OCI-LY1 (cell line): ENCODE results near the gene PTPRN2.
"Not testable (repeated sequence)": the region's sequence is repeated elsewhere in the genome, so short reads cannot be mapped to it uniquely, and the experiment has no call there.

Source experiments
- H2AFZ ChIP-seq: fragments of 200-600 bp; sonication (generic), shearing (Covaris generic); 2 replicates; pipeline ENCODE4 v1.6.0; 2014; ENCODE audit warnings: antibody characterized with exemption, mild to moderate bottlenecking, low read length
- H3F3A ChIP-seq: fragments of 200-600 bp; sonication (generic), shearing (Covaris generic); 2 replicates; pipeline ENCODE4 v1.6.0; 2014; ENCODE audit warnings: mild to moderate bottlenecking, antibody characterized with exemption, low read length, moderate library complexity; ENCODE audit not compliant: insufficient read depth
- H3K27ac ChIP-seq: fragments of 200-600 bp; sonication (generic); 2 replicates; pipeline ENCODE4 v1.5.1; 2014; ENCODE audit warnings: low read length, mixed run types, mild to moderate bottlenecking, low read depth; ENCODE audit not compliant: poor library complexity, severe bottlenecking
- H3K27me3 ChIP-seq: fragments of 200-600 bp; sonication (generic); 2 replicates; pipeline ENCODE4 v1.6.0; 2014; ENCODE audit warnings: antibody characterized with exemption, mild to moderate bottlenecking, low read length, moderate library complexity; ENCODE audit not compliant: insufficient read depth
- H3K36me3 ChIP-seq: fragments of 200-600 bp; sonication (generic); 2 replicates; pipeline ENCODE4 v1.6.1; 2014; ENCODE audit warnings: mild to moderate bottlenecking, antibody characterized with exemption, low read length, moderate library complexity, mixed read lengths; ENCODE audit not compliant: insufficient read depth
- H3K4me1 ChIP-seq: fragments of 200-600 bp; sonication (generic); 2 replicates; pipeline ENCODE4 v1.5.1; 2014; ENCODE audit warnings: mild to moderate bottlenecking, low read length, moderate library complexity; ENCODE audit not compliant: insufficient read depth, severe bottlenecking
- H3K4me2 ChIP-seq: fragments of 200-600 bp; sonication (generic), shearing (Covaris generic); 2 replicates; pipeline ENCODE4 v1.6.1; 2014; ENCODE audit warnings: low read length
- H3K4me3 ChIP-seq: fragments of 200-600 bp; sonication (generic); 2 replicates; pipeline ENCODE4 v1.5.1; 2014; ENCODE audit warnings: low read length, low read depth, mild to moderate bottlenecking, mixed read lengths; ENCODE audit not compliant: poor library complexity, severe bottlenecking
- H3K79me2 ChIP-seq: fragments of 200-600 bp; shearing (Covaris generic); 2 replicates; pipeline ENCODE4 v1.6.1; 2016; ENCODE audit warnings: mixed run types, low read length, mixed read lengths; ENCODE audit not compliant: insufficient read depth
- H3K9ac ChIP-seq: fragments of 200-600 bp; sonication (generic), shearing (Covaris generic); 2 replicates; pipeline ENCODE4 v1.6.1; 2014; ENCODE audit warnings: mild to moderate bottlenecking, low read length, mixed read lengths
- H3K9me2 ChIP-seq: fragments of 200-600 bp; sonication (generic), shearing (Covaris generic); 2 replicates; pipeline ENCODE4 v1.6.1; 2014; ENCODE audit warnings: low read depth, mild to moderate bottlenecking, low read length, mixed read lengths
- H3K9me3 ChIP-seq: fragments of 200-600 bp; shearing (Covaris generic); 2 replicates; pipeline ENCODE4 v1.6.1; 2014; ENCODE audit warnings: low read length, mixed read lengths
- H4K20me1 ChIP-seq: fragments of 200-600 bp; sonication (generic), shearing (Covaris generic); 2 replicates; pipeline ENCODE4 v1.6.0; 2016; ENCODE audit warnings: mild to moderate bottlenecking, low read length; ENCODE audit not compliant: insufficient read depth
- CTCF ChIP-seq: fragments of 200-600 bp; sonication (generic), shearing (Covaris generic); IDR thresholded peaks from 2 replicates; pipeline ENCODE4 v1.5.1; 2017; ENCODE audit warnings: mild to moderate bottlenecking, antibody characterized with exemption, low read length, moderate library complexity, mixed read lengths
- EZH2 ChIP-seq: fragments of 200-600 bp; sonication (generic), shearing (Covaris generic); IDR thresholded peaks from 2 replicates; pipeline ENCODE4 v1.8.0; 2017; ENCODE audit warnings: borderline replicate concordance, mixed run types, mild to moderate bottlenecking, antibody characterized with exemption, low read length, moderate library complexity, mixed read lengths

Gene PTPRN2

GRCh38 chr7:158460665-158461064 lies 127.0 kb downstream of the PTPRN2 start:
- H3K27ac ChIP-seq, result no peak overlapping the region
- H3K4me1 ChIP-seq, result no peaks in the 10 kb centered on the region
- H3K4me2 ChIP-seq, result no peak overlapping the region
- H3K27me3 ChIP-seq, result peaks cover 4% of the 10 kb centered on the region; the same call in 1 of the 2 replicates
- no peaks in the 10 kb centered on the region for H3K79me2 ChIP-seq
- H3K4me3 ChIP-seq, result no peak overlapping the region
- TF ChIP-seq EZH2, result no peak
- TF ChIP-seq CTCF, result no peak
- H3K9me2 ChIP-seq, result no peaks in the 10 kb centered on the region
- H3K36me3 ChIP-seq, result no peaks in the 10 kb centered on the region
- no peaks in the 10 kb centered on the region for H3F3A ChIP-seq
- no peaks in the 10 kb centered on the region for H4K20me1 ChIP-seq
- no peak overlapping the region for H2AFZ ChIP-seq
- no peak overlapping the region for H3K9ac ChIP-seq
- no peaks in the 10 kb centered on the region for H3K9me3 ChIP-seq

GRCh38 chr7:158458716-158459282 lies 128.8 kb downstream of the PTPRN2 start:
- Histone ChIP-seq H3K9me2 (no peaks in the 10 kb centered on the region), H3K4me2 (no peak overlapping the region), H3F3A (no peaks in the 10 kb centered on the region), H3K9me3 (no peaks in the 10 kb centered on the region), H3K9ac (no peak overlapping the region), H3K4me1 (no peaks in the 10 kb centered on the region), H3K4me3 (no peak overlapping the region), H2AFZ (no peak overlapping the region), H3K27ac (no peak overlapping the region), H4K20me1 (no peaks in the 10 kb centered on the region), H3K79me2 (no peaks in the 10 kb centered on the region), H3K36me3 (no peaks in the 10 kb centered on the region), H3K27me3 (peaks cover 4% of the 10 kb centered on the region; the same call in 1 of the 2 replicates)
- TF ChIP-seq EZH2 (no peak), CTCF (no peak)

- no peaks in the 10 kb centered on the region for H3K9me3 ChIP-seq
- H3K9me2 ChIP-seq, result no peaks in the 10 kb centered on the region
- H3K4me1 ChIP-seq, result no peaks in the 10 kb centered on the region
- H3K27me3 ChIP-seq, result peaks cover 4% of the 10 kb centered on the region; the same call in 1 of the 2 replicates
- no peak overlapping the region for H3K27ac ChIP-seq
- no peaks in the 10 kb centered on the region for H3F3A ChIP-seq
- no peaks in the 10 kb centered on the region for H4K20me1 ChIP-seq
- no peak for TF ChIP-seq EZH2
- TF ChIP-seq CTCF, result no peak
- H2AFZ ChIP-seq, result no peak overlapping the region
- H3K4me2 ChIP-seq, result no peak overlapping the region
- H3K79me2 ChIP-seq, result no peaks in the 10 kb centered on the region
- H3K36me3 ChIP-seq, result no peaks in the 10 kb centered on the region
- no peak overlapping the region for H3K9ac ChIP-seq
- no peak overlapping the region for H3K4me3 ChIP-seq
These were observed 129.5 kb downstream of the PTPRN2 start for GRCh38 chr7:158458096-158458495.

GRCh38 chr7:158457586-158457985 lies 130.0 kb downstream of the PTPRN2 start:
- H4K20me1 ChIP-seq, H3F3A ChIP-seq, H3K27me3 ChIP-seq, H3K27ac ChIP-seq, H2AFZ ChIP-seq, H3K4me3 ChIP-seq, H3K36me3 ChIP-seq, H3K4me1 ChIP-seq, H3K9ac ChIP-seq, H3K9me3 ChIP-seq, H3K79me2 ChIP-seq, H3K9me2 ChIP-seq, H3K4me2 ChIP-seq: not testable (repeated sequence)
